MM.1S (cell line): ENCODE results near the gene MAP2K4.

ENCODE experiments used
- DNase-seq: peaks from one replicate; pipeline ENCODE4 v3.0.0-alpha.2; 2015
- H2AFZ ChIP-seq: fragments of 300-600 bp; sonication (generic); 2 replicates; pipeline ENCODE4 v1.6.0; 2016; ENCODE audit warnings: antibody characterized with exemption, low read length
- H3F3A ChIP-seq: fragments of 300-600 bp; sonication (generic); 2 replicates; pipeline ENCODE4 v1.6.1; 2016; ENCODE audit warnings: mild to moderate bottlenecking, antibody characterized with exemption, low read length, moderate library complexity, mixed read lengths; ENCODE audit not compliant: insufficient read depth
- H3K27ac ChIP-seq: fragments of 300-600 bp; sonication (generic); 2 replicates; pipeline ENCODE4 v1.5.1; 2016; ENCODE audit warnings: mild to moderate bottlenecking, low read length
- H3K27me3 ChIP-seq: fragments of 300-600 bp; sonication (generic); replicated peaks from 2 replicates; pipeline ENCODE4 v1.6.0; 2016; ENCODE audit warnings: low read length; ENCODE audit not compliant: insufficient read depth
- H3K36me3 ChIP-seq: fragments of 300-600 bp; sonication (generic); replicated peaks from 2 replicates; pipeline ENCODE4 v1.6.1; 2016; ENCODE audit warnings: mild to moderate bottlenecking, low read length, mixed read lengths; ENCODE audit not compliant: insufficient read depth
- H3K4me1 ChIP-seq: fragments of 300-600 bp; sonication (generic); 2 replicates; pipeline ENCODE4 v1.6.1; 2016; ENCODE audit warnings: low read length, mixed read lengths
- H3K4me2 ChIP-seq: fragments of 300-600 bp; sonication (generic); 2 replicates; pipeline ENCODE4 v1.6.0; 2016; ENCODE audit warnings: low read depth, low read length
- H3K4me3 ChIP-seq: fragments of 300-600 bp; sonication (generic); 2 replicates; pipeline ENCODE4 v1.5.1; 2016; ENCODE audit warnings: low read length, mixed read lengths
- H3K79me2 ChIP-seq: fragments of 300-600 bp; sonication (generic); 2 replicates; pipeline ENCODE4 v1.6.1; 2016; ENCODE audit warnings: mixed run types, low read length, mixed read lengths
- H3K9ac ChIP-seq: fragments of 300-600 bp; sonication (generic); 2 replicates; pipeline ENCODE4 v1.6.1; 2016; ENCODE audit warnings: low read length, mixed read lengths
- H3K9me2 ChIP-seq: fragments of 300-600 bp; sonication (generic); replicated peaks from 2 replicates; pipeline ENCODE4 v1.6.1; 2016; ENCODE audit warnings: mild to moderate bottlenecking, low read length, mixed read lengths; ENCODE audit not compliant: insufficient read depth
- H3K9me3 ChIP-seq: fragments of 300-600 bp; sonication (generic); replicated peaks from 2 replicates; pipeline ENCODE4 v1.6.1; 2016; ENCODE audit warnings: mild to moderate bottlenecking, low read length, mixed read lengths; ENCODE audit not compliant: insufficient read depth
- H4K20me1 ChIP-seq: fragments of 300-600 bp; sonication (generic); 2 replicates; pipeline ENCODE4 v1.6.1; 2016; ENCODE audit warnings: mild to moderate bottlenecking, low read length, moderate library complexity, mixed read lengths; ENCODE audit not compliant: insufficient read depth
- CTCF ChIP-seq: fragments of 300-600 bp; sonication (generic); IDR thresholded peaks from 2 replicates; pipeline ENCODE4 v1.5.1; 2016; ENCODE audit warnings: antibody characterized with exemption, low read length, mixed read lengths
- EZH2 ChIP-seq: fragments of 300-600 bp; sonication (generic); optimal IDR thresholded peaks from 2 replicates; pipeline ENCODE3; 2017; ENCODE audit warnings: low read depth, mild to moderate bottlenecking, antibody characterized with exemption, low read length, mixed read lengths
- EZH2phosphoT487 ChIP-seq: fragments of 300-600 bp; sonication (generic); IDR thresholded peaks from 2 replicates; pipeline ENCODE4 v1.6.1; 2018; ENCODE audit warnings: antibody characterized with exemption, low read length

The MAP2K4 gene

GRCh38 chr17:12028611-12029010 lies 7.9 kb downstream of the MAP2K4 start:
- Histone ChIP-seq H4K20me1 (0 out of 2 replicates have a peak, but pooled peaks cover 4% of the 10 kb centered on the region), H3F3A (no peaks in the 10 kb centered on the region), H3K9me2 (no peaks in the 10 kb centered on the region), H3K27ac (no peak overlapping the region), H3K9me3 (no peaks in the 10 kb centered on the region), H2AFZ (no peak overlapping the region), H3K27me3 (no peaks in the 10 kb centered on the region), H3K36me3 (no peaks in the 10 kb centered on the region), H3K4me3 (no peak overlapping the region), H3K79me2 (peaks cover 71% of the 10 kb centered on the region), H3K4me2 (no peak overlapping the region), H3K4me1 (no peaks in the 10 kb centered on the region), H3K9ac (no peak overlapping the region)
- no peak for TF ChIP-seq EZH2phosphoT487
- TF ChIP-seq EZH2, result no peak
- no peak for TF ChIP-seq CTCF
- DNase-seq, result no peak

GRCh38 chr17:12034538-12034937 lies 13.9 kb downstream of the MAP2K4 start:
- H3K4me3 ChIP-seq, result no peak overlapping the region
- H3K4me1 ChIP-seq, result no peaks in the 10 kb centered on the region
- H3K9me3 ChIP-seq, result no peaks in the 10 kb centered on the region
- no peaks in the 10 kb centered on the region for H4K20me1 ChIP-seq
- no peak overlapping the region for H2AFZ ChIP-seq
- H3K9ac ChIP-seq, result no peak overlapping the region
- H3K9me2 ChIP-seq, result no peaks in the 10 kb centered on the region
- no peak overlapping the region for H3K4me2 ChIP-seq
- TF ChIP-seq CTCF, result no peak
- no peak for TF ChIP-seq EZH2
- TF ChIP-seq EZH2phosphoT487, result no peak
- no peak overlapping the region for H3K27ac ChIP-seq
- no peaks in the 10 kb centered on the region for H3F3A ChIP-seq
- H3K36me3 ChIP-seq, result no peaks in the 10 kb centered on the region
- no peak for DNase-seq
- no peaks in the 10 kb centered on the region for H3K27me3 ChIP-seq
- peaks cover 41% of the 10 kb centered on the region for H3K79me2 ChIP-seq

- H3K27me3 ChIP-seq, result no peaks in the 10 kb centered on the region
- no peak overlapping the region for H2AFZ ChIP-seq
- H3K4me2 ChIP-seq, result no peak overlapping the region
- H3F3A ChIP-seq, result no peaks in the 10 kb centered on the region
- no peak overlapping the region for H3K4me3 ChIP-seq
- no peak for TF ChIP-seq CTCF
- TF ChIP-seq EZH2phosphoT487, result no peak
- TF ChIP-seq EZH2, result no peak
- no peak for DNase-seq
- H3K9me2 ChIP-seq, result no peaks in the 10 kb centered on the region
- H3K9me3 ChIP-seq, result no peaks in the 10 kb centered on the region
- no peaks in the 10 kb centered on the region for H3K4me1 ChIP-seq
- no peak overlapping the region for H3K9ac ChIP-seq
- H3K79me2 ChIP-seq, result peaks cover 49% of the 10 kb centered on the region
- no peaks in the 10 kb centered on the region for H3K36me3 ChIP-seq
- no peaks in the 10 kb centered on the region for H4K20me1 ChIP-seq
- no peak overlapping the region for H3K27ac ChIP-seq
These were observed 15.0 kb downstream of the MAP2K4 start for GRCh38 chr17:12035673-12036072.
